HUES48 (cell line): ENCODE results near the gene NNMT.

Experiments
- H3K27ac ChIP-seq: one replicate; pipeline ENCODE4 v1.7.0; 2013; ENCODE audit warnings: low read depth, low read length, inconsistent platforms
- H3K27me3 ChIP-seq: 2 replicates; pipeline ENCODE4 v1.6.1; 2013; ENCODE audit warnings: mild to moderate bottlenecking, low read length; ENCODE audit not compliant: control insufficient read depth, insufficient read depth
- H3K36me3 ChIP-seq: 2 replicates; pipeline ENCODE4 v1.6.1; 2013; ENCODE audit warnings: low read length; ENCODE audit not compliant: control insufficient read depth, insufficient read depth
- H3K4me1 ChIP-seq: 2 replicates; pipeline ENCODE4 v1.6.1; 2013; ENCODE audit warnings: mild to moderate bottlenecking, low read length; ENCODE audit not compliant: control insufficient read depth, insufficient read depth
- H3K4me3 ChIP-seq: 2 replicates; pipeline ENCODE4 v1.5.1; 2013; ENCODE audit warnings: mild to moderate bottlenecking, low read depth, low read length
- H3K9ac ChIP-seq: 2 replicates; pipeline ENCODE4 v1.6.1; 2013; ENCODE audit warnings: mild to moderate bottlenecking, low read depth, low read length, moderate library complexity
- H3K9me3 ChIP-seq: 2 replicates; pipeline ENCODE4 v1.6.1; 2013; ENCODE audit warnings: low read length; ENCODE audit not compliant: control insufficient read depth, insufficient read depth

Gene NNMT

DNA sequence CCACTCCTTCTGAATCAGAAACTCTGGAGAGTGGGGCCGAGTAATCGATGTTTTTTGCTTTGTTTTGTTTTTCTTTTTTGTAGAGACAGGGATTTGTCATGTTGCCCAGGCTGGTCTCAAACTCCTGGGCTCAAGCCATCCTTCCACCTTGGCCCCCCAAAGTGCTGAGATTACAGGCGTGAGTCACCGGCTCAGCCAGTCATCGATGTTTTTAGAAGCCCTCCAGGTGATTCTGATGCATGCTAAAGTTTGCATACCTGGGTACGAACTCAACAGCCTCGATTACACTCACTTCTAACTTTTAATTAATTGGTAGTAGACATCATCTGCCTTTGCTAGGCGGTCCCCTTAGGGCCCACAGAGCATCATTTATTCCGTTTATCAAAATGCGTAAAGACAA is 53.8 kb downstream of the NNMT start:
- Histone ChIP-seq H3K27me3 (no peaks in the 10 kb centered on the region), H3K4me3 (no peak overlapping the region), H3K9me3 (peaks cover 5% of the 10 kb centered on the region; the same call in 1 of the 2 replicates), H3K27ac (no peak overlapping the region), H3K9ac (no peak overlapping the region), H3K4me1 (no peaks in the 10 kb centered on the region), H3K36me3 (no peaks in the 10 kb centered on the region)

DNA sequence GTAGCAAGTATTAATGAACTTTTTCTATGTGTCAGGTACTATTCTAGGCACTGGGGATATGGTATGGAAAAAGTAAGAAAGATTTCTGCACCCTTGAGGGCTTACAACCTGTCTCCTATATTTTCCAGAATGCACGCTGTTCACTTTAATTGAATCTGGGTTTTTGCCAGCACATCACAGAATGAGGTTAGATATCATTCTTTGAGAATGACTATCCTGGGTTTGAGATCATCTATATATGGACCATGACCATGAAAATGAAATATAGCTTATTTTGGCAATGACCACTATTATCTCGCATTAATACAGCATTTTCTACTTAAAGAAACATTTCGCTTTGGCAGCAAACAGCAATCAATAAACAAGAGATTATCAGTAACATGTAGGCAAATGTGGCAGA is 57.2 kb downstream of the NNMT start:
- H3K4me3 ChIP-seq, result no peak overlapping the region
- H3K4me1 ChIP-seq, result no peaks in the 10 kb centered on the region
- no peaks in the 10 kb centered on the region for H3K9me3 ChIP-seq
- H3K27me3 ChIP-seq, result no peaks in the 10 kb centered on the region
- no peaks in the 10 kb centered on the region for H3K36me3 ChIP-seq
- H3K9ac ChIP-seq, result no peak overlapping the region
- no peak overlapping the region for H3K27ac ChIP-seq

GRCh38 chr11:114354076-114354475 is 57.9 kb downstream of the NNMT start:
- no peak overlapping the region for H3K27ac ChIP-seq
- H3K4me3 ChIP-seq, result no peak overlapping the region
- no peaks in the 10 kb centered on the region for H3K27me3 ChIP-seq
- no peaks in the 10 kb centered on the region for H3K36me3 ChIP-seq
- H3K9ac ChIP-seq, result no peak overlapping the region
- no peaks in the 10 kb centered on the region for H3K9me3 ChIP-seq
- no peaks in the 10 kb centered on the region for H3K4me1 ChIP-seq

DNA sequence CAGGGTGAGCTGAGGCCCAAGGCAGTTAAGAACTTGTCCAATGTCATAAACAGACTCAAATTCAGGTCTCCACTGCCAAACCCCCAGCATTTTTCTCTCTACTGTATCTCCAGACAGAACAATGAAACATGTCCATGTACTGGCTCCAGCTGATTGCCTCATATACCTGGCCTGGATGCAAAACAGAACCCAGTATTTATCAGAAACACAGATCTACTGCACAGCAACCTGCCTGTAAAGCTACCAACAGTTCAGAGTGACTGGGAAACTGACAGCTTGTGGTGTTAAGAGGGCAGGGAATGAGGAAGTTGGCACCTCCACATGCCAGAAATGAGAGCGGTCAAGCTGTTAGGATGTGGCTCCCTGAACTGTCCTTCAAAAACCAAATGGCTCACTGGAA is 62.5 kb downstream of the NNMT start:
- Histone ChIP-seq H3K36me3 (no peaks in the 10 kb centered on the region), H3K27me3 (no peaks in the 10 kb centered on the region), H3K9me3 (no peaks in the 10 kb centered on the region), H3K27ac (no peak overlapping the region), H3K4me1 (no peaks in the 10 kb centered on the region), H3K9ac (no peak overlapping the region), H3K4me3 (no peak overlapping the region; the same call in 1 of the 2 replicates)

- H3K4me1 ChIP-seq, result no peaks in the 10 kb centered on the region
- no peak overlapping the region for H3K4me3 ChIP-seq
- H3K27ac ChIP-seq, result no peak overlapping the region
- H3K9ac ChIP-seq, result no peak overlapping the region
- H3K36me3 ChIP-seq, result no peaks in the 10 kb centered on the region
- no peaks in the 10 kb centered on the region for H3K9me3 ChIP-seq
- H3K27me3 ChIP-seq, result no peaks in the 10 kb centered on the region
Measured at GRCh38 chr11:114359342-114359741, 63.1 kb downstream of the NNMT start.

GRCh38 chr11:114362326-114362725 is 66.1 kb downstream of the NNMT start:
- H3K36me3 ChIP-seq, result no peaks in the 10 kb centered on the region
- peaks cover 9% of the 10 kb centered on the region; the same call in 1 of the 2 replicates for H3K4me1 ChIP-seq
- H3K27me3 ChIP-seq, result no peaks in the 10 kb centered on the region
- H3K4me3 ChIP-seq, result no peak overlapping the region
- no peaks in the 10 kb centered on the region for H3K9me3 ChIP-seq
- H3K27ac ChIP-seq, result no peak overlapping the region
- no peak overlapping the region for H3K9ac ChIP-seq

- Histone ChIP-seq H3K27me3 (no peaks in the 10 kb centered on the region), H3K9ac (no peak overlapping the region), H3K27ac (no peak overlapping the region), H3K4me3 (no peak overlapping the region), H3K9me3 (no peaks in the 10 kb centered on the region), H3K36me3 (no peaks in the 10 kb centered on the region), H3K4me1 (peaks cover 12% of the 10 kb centered on the region; the same call in 1 of the 2 replicates)
Measured at GRCh38 chr11:114362958-114363357, 66.8 kb downstream of the NNMT start.
